ENCODE data around the gene OR4X1.
"Not testable (repeated sequence)": the region's sequence is repeated elsewhere in the genome, so short reads cannot be mapped to it uniquely, and the experiment has no call there.

The OR4X1 gene, protein sequence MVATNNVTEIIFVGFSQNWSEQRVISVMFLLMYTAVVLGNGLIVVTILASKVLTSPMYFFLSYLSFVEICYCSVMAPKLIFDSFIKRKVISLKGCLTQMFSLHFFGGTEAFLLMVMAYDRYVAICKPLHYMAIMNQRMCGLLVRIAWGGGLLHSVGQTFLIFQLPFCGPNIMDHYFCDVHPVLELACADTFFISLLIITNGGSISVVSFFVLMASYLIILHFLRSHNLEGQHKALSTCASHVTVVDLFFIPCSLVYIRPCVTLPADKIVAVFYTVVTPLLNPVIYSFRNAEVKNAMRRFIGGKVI

DNA sequence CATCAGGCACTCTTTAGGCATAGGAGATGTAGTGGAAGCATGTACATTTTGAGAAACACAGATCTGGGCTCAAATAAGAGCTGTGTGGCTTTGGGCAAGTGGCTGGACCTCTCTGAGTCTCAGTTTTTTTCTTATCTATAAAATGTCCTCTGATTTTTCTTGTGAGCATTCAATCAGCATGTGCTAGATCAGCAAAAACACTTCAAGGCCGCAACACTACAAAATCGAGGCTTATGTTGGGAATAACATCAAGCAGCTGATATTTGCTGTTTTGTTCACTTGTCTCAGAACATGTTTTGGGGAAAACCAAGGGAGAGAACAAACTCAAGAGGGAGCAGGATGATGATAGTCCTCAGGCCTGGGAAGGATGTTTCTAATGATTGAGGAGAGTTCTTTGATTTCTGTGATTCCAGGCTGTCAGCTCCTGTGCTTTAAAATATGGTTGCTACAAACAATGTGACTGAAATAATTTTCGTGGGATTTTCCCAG, at the start of gene OR4X1:
Gene OR4X1 (plus strand): TSS at position 439 of the 489 bp plus-strand sequence. CDS start 0 bp downstream, at position 439.
- no peak for DNase-seq

DNA sequence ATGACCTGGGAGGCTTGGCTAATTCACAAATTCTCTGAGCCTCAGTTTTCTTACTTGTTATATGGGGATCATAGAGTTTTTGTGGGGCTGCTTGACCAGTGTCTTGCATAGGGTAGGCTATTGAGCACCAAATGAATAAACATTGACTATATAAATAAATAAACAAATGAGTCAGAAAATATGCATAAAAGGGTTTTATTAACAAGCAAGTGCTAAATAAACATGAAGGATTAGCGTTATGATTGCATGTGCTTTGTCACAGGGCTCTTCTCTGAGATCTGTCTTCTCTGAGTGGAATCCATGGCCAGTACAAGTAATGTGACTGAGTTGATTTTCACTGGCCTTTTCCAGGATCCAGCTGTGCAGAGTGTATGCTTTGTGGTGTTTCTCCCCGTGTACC, 47.2 kb upstream of the OR4X1 start, which contains the start of gene OR4B1:
Gene OR4B1 (plus strand): TSS at position 301 of the 400 bp plus-strand sequence. CDS start 0 bp downstream, at position 301.
- DNase-seq: no peak

DNA sequence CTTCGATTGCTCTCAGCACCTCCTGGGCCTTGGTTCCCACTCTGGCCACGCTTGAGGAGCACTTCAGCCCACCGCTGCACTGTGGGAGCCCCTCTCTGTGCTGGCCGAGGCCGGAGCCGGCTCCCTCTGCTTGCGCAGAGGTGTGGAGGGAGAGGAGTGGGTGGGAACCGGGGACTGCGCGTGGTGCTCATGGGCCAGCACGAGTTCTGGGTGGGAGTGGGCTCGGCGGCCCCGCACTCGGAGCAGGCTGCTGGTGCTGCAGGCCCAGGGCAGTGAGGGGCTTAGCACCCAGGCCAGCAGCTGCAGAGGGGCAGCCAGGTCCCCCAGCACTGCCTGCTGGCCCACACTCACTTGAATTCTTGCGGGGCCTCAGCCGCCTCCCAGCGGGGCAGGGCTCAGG, 34.9 kb upstream of the OR4X1 start:
- DNase-seq: no peak

DNA sequence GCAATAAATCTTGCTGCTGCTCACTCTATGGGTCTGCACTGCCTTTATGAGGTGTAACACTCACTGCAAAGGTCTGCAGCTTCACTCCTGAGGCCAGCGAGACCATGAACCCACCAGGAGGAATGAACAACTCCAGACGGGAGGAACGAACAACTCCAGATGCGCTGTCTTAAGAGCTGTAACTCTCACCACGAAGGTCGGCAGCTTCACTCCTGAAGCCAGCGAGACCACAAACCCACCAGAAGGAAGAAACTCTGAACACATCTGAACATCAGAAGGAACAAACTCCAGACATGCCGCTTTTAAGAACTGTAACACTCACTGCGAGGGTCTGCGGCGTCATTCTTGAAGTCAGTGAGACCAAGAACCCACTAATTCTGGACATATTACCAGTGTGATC, 33.6 kb upstream of the OR4X1 start:
- DNase-seq: not testable (repeated sequence)

DNA sequence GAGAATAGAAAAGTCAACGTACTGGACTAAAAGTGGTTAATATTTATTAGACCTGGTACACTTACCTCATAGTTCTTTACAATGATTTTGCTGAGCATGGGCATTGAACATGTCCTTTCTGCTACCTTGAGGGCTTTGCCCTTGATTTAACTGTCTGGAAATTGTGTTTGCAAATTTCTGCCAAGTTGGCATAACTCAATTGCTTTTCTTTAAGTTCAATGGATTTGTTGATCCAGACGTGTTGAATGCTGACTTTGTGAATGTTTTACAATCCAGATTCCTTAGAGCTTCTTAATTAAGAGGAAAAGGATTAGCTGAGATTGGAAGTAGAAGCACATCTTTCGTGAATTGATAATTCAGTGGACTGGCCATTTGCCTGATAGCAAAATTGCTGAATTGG, 25.9 kb upstream of the OR4X1 start:
- DNase-seq: no peak

DNA sequence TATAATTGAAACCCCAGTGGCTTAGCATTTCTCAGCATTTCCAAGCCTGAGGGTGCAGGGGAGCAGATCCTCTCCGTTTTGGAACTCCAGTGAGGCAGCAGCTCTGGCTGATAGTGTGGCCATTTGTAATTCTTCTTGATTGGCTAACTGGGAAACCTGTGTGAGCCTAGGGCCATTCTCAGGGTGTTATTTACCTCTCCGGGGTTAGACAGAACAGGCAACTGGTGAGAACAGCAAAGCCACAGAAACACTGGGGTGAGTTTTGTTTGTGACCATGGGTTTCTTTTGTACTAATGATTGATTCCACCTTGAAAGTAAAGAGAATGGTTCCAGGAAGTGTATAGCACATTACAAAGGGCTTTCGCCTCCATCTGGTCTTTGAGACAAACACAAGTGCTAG, 21.2 kb upstream of the OR4X1 start:
- no peak for DNase-seq

DNA sequence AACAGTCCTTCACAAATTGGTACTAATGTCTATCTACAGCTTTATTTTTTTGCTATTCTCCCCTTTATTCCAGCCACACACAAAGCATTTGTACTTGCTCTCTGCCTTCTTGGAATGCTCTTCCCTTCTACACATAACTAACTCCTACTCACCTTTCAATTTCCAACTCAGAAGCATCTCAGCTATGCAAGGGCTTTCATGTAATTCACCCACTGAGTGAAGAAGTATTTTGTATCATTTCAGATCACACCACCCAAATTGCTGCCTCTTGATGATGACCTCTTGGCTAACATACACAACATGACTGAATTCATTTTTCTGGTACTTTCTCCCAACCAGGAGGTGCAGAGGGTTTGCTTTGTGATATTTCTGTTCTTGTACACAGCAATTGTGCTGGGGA, 18.9 kb upstream of the OR4X1 start, which contains the start of gene OR4X2:
Gene OR4X2 (plus strand): TSS at position 301 of the 400 bp plus-strand sequence. CDS start 0 bp downstream, at position 301.
- no peak for DNase-seq

DNA sequence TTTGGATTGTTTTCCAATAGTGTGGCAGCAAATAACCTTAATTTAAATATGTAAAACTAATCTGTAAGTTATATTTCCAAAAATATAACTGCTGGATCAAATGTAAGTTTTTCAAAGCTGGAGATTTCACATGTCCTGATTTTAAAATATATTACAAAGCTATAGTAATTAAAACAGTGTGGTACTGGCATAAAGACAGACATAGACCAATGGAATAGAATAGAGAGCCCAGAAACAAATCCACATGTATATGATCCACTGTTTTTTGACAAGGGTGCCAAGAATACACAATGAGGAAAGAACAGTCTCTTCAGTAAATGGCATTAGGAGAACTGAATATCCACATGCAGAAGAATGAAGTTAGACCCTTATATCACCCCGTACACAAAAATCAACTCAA, 14.8 kb upstream of the OR4X1 start:
- no peak for DNase-seq

DNA sequence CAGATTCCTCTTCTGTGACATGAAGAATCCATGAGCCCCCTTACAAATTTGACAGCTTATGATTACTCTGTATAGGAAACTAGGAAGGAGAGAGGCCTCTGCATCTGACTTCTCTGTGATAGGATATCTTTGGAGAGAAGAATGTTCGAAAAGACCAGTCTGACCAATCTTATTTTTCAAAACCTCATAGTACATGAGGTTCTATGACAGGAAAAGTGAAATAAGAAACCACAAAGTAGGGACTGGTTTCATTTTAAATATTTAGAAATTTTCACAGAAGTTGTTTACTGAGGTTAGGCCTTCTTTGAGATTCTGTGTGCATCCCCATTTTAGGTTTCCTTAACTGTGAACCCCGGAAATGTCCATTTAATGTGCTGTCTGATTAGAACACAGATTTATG, 2.1 kb upstream of the OR4X1 start:
- no peak for DNase-seq

DNA sequence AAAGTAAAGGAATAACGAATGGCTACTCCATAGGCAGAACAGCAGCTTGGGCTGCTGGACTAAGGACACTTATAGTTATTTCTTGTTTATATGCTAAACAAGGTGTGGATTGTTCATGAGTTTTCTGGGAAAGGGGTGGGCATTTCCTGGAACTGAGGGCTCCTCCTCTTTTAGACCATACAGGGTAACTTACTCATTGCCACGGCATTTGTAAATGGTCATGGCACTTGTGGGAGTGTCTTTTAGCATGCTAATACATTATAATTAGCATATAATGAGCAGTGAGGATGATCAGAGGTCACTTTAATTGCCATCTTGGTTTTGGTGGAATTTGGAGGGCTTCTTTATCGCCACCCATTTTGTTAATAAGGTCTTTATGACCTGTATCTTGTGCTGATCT, 7.0 kb downstream of the OR4X1 start:
- DNase-seq: no peak

DNA sequence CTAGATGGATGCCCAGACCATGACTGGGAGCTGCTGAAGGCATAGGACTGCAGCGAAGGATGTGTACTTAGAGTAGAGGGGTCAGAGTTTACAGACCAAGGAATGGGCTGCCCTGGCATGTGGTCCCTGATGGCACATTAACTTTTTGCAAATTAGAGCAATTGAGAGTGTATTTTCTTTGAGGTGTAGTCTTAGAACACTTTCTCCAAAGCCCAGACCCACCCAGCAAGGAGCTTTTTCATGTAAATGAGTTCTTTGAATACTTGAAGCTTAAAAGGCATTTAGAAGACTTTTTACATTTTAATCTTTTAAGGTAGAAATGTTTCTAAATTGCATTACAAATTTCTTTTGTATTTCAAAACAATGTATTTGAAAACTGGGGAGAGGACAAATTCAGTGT, 8.9 kb downstream of the OR4X1 start:
- no peak for DNase-seq

DNA sequence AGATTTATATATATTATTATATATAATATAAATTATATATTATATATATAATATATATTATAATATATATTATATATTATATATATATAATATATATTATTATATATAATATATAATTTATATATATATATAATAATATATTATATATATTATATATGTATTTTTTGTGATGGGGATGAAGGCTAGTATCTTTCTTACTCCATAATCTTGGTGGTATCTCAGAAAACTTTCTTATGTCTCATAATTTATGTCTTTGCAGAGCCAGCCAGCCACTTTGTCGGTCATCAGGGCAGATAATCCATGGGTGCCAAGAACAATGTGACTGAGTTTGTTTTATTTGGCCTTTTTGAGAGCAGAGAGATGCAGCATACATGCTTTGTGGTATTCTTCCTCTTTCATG, 42.3 kb downstream of the OR4X1 start, which contains the start of gene OR4S1:
Gene OR4S1 (plus strand): TSS at position 301 of the 400 bp plus-strand sequence. CDS start 0 bp downstream, at position 301.
- DNase-seq: no peak

DNA sequence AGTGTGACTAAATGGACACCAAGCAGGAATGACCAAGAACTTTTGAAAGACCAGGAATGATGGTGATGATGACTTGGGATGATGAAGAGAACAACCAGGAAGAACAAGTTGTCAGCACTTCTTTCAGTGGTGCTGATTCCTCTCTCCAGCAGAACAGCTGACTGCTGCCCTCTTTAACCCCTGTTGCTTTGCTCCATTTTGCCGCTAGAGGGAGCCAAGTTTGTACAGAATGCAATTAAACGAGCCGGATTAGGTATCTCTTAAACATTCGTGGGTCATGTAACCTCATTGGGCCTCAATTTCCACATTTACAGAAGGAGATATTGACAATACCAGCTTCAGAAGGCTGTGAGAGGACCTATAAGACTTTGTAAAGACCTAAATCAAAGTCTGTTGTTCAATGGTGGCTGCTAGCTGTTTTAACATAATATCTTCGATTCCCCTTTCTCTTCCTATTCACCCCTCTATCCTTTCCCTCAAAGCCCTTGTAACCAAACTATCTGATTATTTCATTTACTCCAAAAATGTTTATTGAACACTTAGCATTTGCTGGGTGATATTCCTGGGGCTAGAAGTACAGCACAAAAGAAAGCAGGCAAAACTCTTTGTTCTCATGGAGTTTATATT, 44.2 kb downstream of the OR4X1 start:
- DNase-seq: peak; percentile 63

DNA sequence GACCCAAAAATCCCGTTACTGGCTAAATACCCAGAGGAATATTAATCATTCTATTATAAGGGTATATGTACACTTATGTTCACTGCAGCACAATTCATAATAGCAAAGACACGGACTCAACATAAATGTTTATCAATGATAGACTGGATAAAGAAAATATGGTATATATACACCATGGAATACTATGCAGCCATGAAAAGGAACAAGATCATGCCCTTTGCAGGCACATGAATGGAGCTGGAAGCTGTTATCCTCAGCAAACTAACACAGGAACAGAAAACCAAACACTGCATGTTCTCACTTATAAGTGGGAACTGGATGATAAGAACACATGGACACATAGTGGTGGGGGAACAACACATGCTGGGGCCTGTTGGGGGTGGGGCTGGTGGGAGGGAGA, 49.9 kb downstream of the OR4X1 start:
- DNase-seq: not testable (repeated sequence)

Measured in activated CD4-positive, alpha-beta T cell treated with anti-CD3 and anti-CD28 coated beads, Interleukin-2, amount 50 U/mL, for 1 hour (primary cell).